ENCODE measurements around the gene ZFP64.

- TF ChIP-seq CTCF (IDR thresholded peaks at IDR 0.05; ENCODE audit: low read depth, low read length) (no peak), MYC (IDR thresholded peaks at IDR 0.05; ENCODE audit: low read depth, low read length) (no peak), POLR2A (IDR thresholded peaks at IDR 0.05; ENCODE audit: extremely low read depth, insufficient read length) (no peak)
These were observed 1.6 kb upstream of the ZFP64 start for GRCh38 chr20:52193133-52193532.
